ES-I3 (cell line): ENCODE measurements around the gene OR6B1.

Experiments
- H3K36me3 ChIP-seq: 2 replicates; pipeline ENCODE4 v1.6.1; 2013; ENCODE audit warnings: mild to moderate bottlenecking, low read length, control low read depth, moderate library complexity; ENCODE audit not compliant: insufficient read depth
- H3K4me1 ChIP-seq: 2 replicates; pipeline ENCODE4 v1.6.1; 2013; ENCODE audit warnings: mild to moderate bottlenecking, control low read depth, low read length; ENCODE audit not compliant: insufficient read depth
- H3K9ac ChIP-seq: 2 replicates; pipeline ENCODE4 v1.6.1; 2013; ENCODE audit warnings: low read depth, mild to moderate bottlenecking, low read length, moderate library complexity
- H3K9me3 ChIP-seq: 2 replicates; pipeline ENCODE4 v1.6.1; 2013; ENCODE audit warnings: mild to moderate bottlenecking, low read length, moderate library complexity; ENCODE audit not compliant: control insufficient read depth, insufficient read depth

Gene OR6B1

GRCh38 chr7:144018065-144018464 is 17.9 kb downstream of the OR6B1 start:
- no peaks in the 10 kb centered on the region for H3K36me3 ChIP-seq
- H3K4me1 ChIP-seq = no peaks in the 10 kb centered on the region
- no peaks in the 10 kb centered on the region for H3K9me3 ChIP-seq

GRCh38 chr7:144019457-144019856 is 19.3 kb downstream of the OR6B1 start:
- H3K9ac ChIP-seq = no peak overlapping the region
- no peaks in the 10 kb centered on the region for H3K9me3 ChIP-seq
- no peaks in the 10 kb centered on the region for H3K4me1 ChIP-seq
- H3K36me3 ChIP-seq = no peaks in the 10 kb centered on the region

More at GRCh38 chr7:144018065-144018464, 17.9 kb downstream of the OR6B1 start:
- no peak overlapping the region for H3K9ac ChIP-seq

DNA sequence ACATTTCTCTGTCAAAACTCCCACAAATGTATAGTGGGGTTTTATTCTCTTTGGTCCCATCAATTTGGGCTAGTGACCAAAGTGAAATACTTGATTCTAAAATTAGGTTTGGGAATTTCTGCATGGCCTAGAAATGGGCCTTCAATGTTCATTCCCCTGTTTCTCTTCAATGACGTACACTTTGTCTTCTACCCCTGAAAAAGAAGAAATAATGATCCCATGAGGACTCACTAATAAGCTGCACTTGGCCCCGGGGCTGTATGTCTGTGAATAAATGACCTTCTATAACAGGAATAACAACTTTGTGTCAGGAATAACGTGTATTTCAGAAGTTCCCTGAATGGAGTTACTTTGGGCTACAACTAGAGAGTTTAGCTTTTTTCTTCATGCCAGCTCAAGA is 20.2 kb downstream of the OR6B1 start:
- no peaks in the 10 kb centered on the region for H3K36me3 ChIP-seq
- H3K9ac ChIP-seq = no peak overlapping the region
- no peaks in the 10 kb centered on the region for H3K4me1 ChIP-seq
- H3K9me3 ChIP-seq = no peaks in the 10 kb centered on the region

GRCh38 chr7:144022169-144022568 is 22.0 kb downstream of the OR6B1 start:
- Histone ChIP-seq H3K4me1 (no peaks in the 10 kb centered on the region), H3K9me3 (no peaks in the 10 kb centered on the region), H3K36me3 (no peaks in the 10 kb centered on the region), H3K9ac (no peak overlapping the region)

- H3K4me1 ChIP-seq = no peaks in the 10 kb centered on the region
- H3K36me3 ChIP-seq = no peaks in the 10 kb centered on the region
- H3K9ac ChIP-seq = no peak overlapping the region
- H3K9me3 ChIP-seq = no peaks in the 10 kb centered on the region
Measured at GRCh38 chr7:144023171-144023827, 23.2 kb downstream of the OR6B1 start.

DNA sequence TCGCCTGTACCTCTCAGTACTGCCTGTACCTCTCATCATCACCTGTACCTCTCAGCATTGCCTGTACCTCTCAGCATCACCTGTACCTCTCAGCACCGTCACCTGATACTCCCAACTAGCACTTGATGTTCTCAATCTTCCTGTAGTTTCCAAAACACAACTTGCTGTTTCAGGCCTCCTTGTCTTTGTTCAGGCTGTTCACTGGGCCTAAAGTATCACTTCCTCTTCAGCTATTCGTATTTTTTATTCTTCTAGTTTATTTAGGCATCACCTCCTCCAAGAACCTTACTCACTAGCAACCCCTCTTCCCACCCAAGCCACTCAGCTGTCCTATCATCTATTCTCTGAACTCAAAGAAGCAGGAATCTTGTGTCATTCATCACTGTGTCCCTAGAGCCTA is 24.1 kb downstream of the OR6B1 start:
- Histone ChIP-seq H3K9ac (no peak overlapping the region), H3K9me3 (no peaks in the 10 kb centered on the region), H3K36me3 (no peaks in the 10 kb centered on the region), H3K4me1 (no peaks in the 10 kb centered on the region)

GRCh38 chr7:144026203-144026883 is 26.2 kb downstream of the OR6B1 start:
- Histone ChIP-seq H3K9me3 (no peaks in the 10 kb centered on the region), H3K36me3 (no peaks in the 10 kb centered on the region), H3K4me1 (no peaks in the 10 kb centered on the region), H3K9ac (no peak overlapping the region)

- Histone ChIP-seq H3K36me3 (no peaks in the 10 kb centered on the region), H3K4me1 (no peaks in the 10 kb centered on the region), H3K9ac (no peak overlapping the region), H3K9me3 (no peaks in the 10 kb centered on the region)
Measured at GRCh38 chr7:144027070-144027469, 26.9 kb downstream of the OR6B1 start.

- H3K4me1 ChIP-seq = no peaks in the 10 kb centered on the region
- H3K9ac ChIP-seq = no peak overlapping the region
- H3K9me3 ChIP-seq = no peaks in the 10 kb centered on the region
Measured at GRCh38 chr7:144027974-144028373, 27.9 kb downstream of the OR6B1 start.

DNA sequence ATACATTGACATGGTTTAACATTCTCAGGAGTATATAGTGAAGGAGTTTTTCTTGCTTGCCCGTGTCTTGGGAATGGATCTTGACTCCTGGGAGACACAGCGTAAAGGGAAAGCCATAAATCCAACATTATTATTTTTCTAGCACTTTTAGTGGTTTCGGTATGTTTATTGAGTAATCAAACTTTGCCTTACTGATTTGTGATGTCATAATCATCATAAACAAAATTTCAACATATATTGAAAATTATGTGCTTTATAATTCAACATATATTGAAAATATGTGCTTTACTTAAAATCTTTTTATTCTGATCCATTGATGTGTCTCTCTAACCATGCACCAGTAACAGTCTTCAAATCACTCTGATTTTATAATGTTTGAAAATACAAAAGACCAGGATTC is 28.4 kb downstream of the OR6B1 start:
- H3K36me3 ChIP-seq = no peaks in the 10 kb centered on the region
- H3K9ac ChIP-seq = no peak overlapping the region
- no peaks in the 10 kb centered on the region for H3K9me3 ChIP-seq
- no peaks in the 10 kb centered on the region for H3K4me1 ChIP-seq

More at GRCh38 chr7:144027974-144028373, 27.9 kb downstream of the OR6B1 start:
- H3K36me3 ChIP-seq = no peaks in the 10 kb centered on the region

DNA sequence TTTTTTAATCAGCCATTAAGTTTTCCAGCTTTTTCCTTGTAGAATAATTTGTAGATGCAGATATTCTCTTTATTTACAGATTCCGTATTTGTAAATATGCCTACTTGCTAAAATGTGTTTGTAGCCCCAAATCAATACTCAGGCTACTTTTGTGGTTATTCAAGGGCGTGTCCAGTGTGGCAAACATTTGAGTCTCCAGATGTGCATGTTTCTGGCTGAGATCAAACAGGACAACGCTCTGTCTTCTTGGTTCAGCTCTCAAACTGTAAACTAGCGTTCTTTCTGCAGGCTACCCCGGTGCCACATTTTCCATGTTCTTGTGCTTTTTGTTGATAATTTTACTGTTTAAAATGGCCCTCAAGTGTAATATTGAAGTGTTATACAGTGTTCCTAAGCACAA is 32.4 kb downstream of the OR6B1 start:
- H3K4me1 ChIP-seq = no peaks in the 10 kb centered on the region
- no peaks in the 10 kb centered on the region for H3K9me3 ChIP-seq
- H3K9ac ChIP-seq = no peak overlapping the region
- H3K36me3 ChIP-seq = no peaks in the 10 kb centered on the region

DNA sequence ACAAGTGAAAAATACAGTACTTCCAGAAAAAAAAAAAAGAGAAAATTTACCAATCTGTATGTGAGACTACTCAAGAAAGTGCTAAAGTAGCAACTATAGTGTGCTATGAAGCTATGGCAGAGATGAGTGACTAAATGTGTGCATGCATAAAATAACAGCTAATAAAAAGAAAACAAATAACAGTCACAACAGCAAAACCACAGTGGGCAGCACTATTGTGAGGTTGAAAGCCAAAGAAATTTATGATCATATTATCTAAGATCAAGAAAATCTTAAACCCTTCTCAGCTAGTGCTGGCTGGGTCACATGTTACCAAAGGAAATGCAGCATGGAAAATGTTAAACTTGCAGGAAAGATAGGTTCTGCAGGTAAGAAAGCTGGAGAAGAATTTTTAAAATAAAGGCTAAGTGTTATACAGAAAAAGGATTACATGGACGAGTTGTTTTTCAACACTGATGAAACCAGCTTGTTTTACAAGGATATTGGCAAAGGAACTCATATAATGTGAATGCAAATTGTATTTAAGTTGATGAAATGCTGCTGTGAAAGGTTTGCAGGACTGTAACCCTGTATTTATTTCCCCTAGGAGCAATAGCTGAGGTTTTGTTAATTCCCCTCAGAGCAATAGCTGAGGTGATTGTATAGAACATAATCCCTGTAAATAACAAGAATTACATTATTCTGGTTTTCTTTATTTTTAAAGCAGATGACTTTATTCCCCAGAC is 33.0 kb downstream of the OR6B1 start:
- Histone ChIP-seq H3K4me1 (no peaks in the 10 kb centered on the region), H3K9ac (no peak overlapping the region), H3K9me3 (no peaks in the 10 kb centered on the region), H3K36me3 (no peaks in the 10 kb centered on the region)

GRCh38 chr7:144035385-144035784 is 35.3 kb downstream of the OR6B1 start:
- no peaks in the 10 kb centered on the region for H3K4me1 ChIP-seq
- no peaks in the 10 kb centered on the region for H3K36me3 ChIP-seq
- H3K9ac ChIP-seq = no peak overlapping the region
- no peaks in the 10 kb centered on the region for H3K9me3 ChIP-seq

DNA sequence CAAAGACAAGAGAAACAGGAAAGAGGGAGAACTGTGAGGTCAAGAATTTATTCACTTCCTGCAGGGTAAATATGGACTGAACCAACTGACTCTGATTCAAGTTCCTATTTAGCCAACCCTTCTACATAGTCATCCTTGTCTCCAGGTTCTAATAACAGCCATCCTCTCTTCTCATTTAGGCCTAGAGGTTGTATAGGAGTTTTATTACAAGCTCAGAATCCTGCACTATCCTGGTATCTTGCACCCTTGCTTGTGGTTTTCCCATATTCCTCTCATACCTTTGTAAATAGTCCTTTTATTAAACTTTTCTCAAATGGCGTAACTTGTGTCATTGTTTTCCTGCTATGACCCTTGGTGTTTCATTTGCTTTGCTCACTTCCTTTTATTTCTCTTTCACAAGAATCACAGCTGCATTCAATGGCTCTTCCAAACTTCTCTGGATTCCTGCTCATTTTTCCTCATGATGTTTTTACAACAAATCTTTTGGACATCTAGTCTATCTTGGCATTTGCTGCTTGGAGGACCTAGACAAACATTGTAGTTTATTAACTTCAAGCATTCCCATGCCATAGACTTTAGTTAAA is 36.3 kb downstream of the OR6B1 start:
- Histone ChIP-seq H3K36me3 (no peaks in the 10 kb centered on the region), H3K9me3 (no peaks in the 10 kb centered on the region), H3K9ac (no peak overlapping the region), H3K4me1 (no peaks in the 10 kb centered on the region)
